Omental fat pad (tissue), 4 donors: ENCODE measurements around the gene CALML6. TPM values are rescaled to one million over a fixed set of nuclear protein-coding genes. Genes with fewer than 3 reads are reported as not detected.
A peak's percentile ranks its signal among the peaks of the same experiment; 100 is the strongest.

Experiments
- ATAC-seq: fragments of 150-250 bp; one replicate; pipeline ENCODE4 v1.9.1; 2016; ENCODE audit warnings: mild to moderate bottlenecking, moderate library complexity; ENCODE audit not compliant: low FRiP score
- DNase-seq: peaks from one replicate; pipeline ENCODE4 v3.0.0-alpha.2; 2019; ENCODE audit warnings: low spot score
- CTCF ChIP-seq, 3 donors: fragments of 450-650 bp; IDR thresholded peaks; one replicate each; pipeline ENCODE4 v1.5.1; 2016 to 2017; ENCODE audit warnings: antibody characterized with exemption in 3 of 3, mild to moderate bottlenecking in 3 of 3, moderate library complexity in 2 of 3
- total RNA-seq, 4 donors: library from RNA; depleted of rRNA; stranded (reverse); fragments of >200 nt; gene quantifications; one replicate each; pipeline ENCODE4 v1.1.0, GENCODE V29; 2016

Gene CALML6
- total RNA-seq, 4 donors from 2014 or later, result not detected

DNA sequence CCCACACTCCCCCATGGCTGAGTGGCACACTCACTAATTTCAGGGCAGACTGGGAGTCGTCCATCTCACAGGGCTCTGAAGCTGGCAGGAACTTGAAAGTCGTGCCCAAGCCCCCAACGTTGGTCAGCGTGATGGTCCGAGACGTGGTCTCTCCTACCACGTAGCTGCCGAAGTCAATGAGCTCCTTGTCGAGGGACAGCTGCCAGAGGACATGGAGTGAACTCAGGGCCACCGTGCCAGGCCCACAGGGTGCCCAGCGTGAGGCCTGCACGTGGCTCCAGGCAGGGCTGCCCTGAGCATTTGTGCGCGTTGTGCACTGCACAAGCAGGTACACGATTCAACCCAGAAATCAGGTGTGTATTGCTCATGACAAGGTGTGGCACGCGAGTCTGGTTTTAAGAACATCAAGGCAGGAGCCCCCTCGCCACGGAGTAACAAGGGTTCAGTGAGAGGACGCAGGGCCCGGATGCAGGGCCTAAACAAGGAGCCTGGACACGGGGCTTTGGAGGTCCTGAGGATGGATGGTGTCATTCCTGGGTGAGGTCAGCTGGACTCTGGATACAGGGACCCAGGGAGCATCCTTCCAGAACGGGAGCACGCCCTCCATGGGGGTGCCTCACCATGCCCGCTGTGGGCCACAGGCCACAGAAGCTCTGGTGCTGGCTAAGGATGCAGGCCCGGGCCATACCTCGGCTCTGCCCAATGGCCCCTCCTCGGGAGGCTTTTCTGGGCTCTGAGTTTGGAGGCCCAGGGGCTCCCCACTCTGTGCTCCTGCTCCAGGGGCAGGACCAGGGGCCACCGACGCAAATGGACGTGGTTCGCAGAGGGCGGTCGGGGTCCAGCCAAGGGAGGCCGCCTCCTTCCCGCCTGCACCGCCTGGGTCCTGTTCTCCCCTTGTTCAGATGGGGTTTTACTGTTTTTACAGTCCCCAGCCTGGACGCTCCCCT is 41.8 kb downstream of the CALML6 start:
- ATAC-seq (no peak), DNase-seq (no peak)
- TF ChIP-seq CTCF (IDR thresholded peaks at IDR 0.05), result no peak

DNA sequence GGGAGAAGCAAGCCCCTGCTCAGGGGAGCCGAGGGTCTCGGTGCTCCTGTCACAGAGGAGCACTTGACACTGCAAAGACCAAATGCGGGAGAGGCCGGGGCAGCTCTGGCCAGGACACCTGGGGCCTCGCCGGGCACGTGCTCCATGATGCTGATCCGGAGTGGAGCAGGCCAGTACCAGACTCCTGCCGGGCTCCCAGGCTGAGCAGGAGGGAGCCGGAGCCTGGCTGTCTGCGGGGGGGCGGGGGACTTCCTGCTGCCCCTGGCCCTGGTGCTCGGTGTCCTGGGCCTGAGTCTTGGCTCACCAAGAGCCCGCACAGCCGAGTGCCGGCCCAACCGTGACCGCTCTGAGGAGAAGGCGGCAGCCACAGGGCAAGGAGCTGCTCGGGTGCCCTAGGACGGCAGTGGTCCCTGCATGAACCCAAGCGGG is 42.5 kb downstream of the CALML6 start:
- ATAC-seq (no peak), DNase-seq (no peak)
- TF ChIP-seq CTCF (IDR thresholded peaks at IDR 0.05), result no peak

GRCh38 chr1:1958071-1958541 is 43.0 kb downstream of the CALML6 start:
- ATAC-seq, result no peak
- no peak for DNase-seq

GRCh38 chr1:1959459-1959839 is 44.4 kb downstream of the CALML6 start:
- ATAC-seq (no peak), DNase-seq (no peak)
- TF ChIP-seq CTCF (IDR thresholded peaks at IDR 0.05), result no peak

More at GRCh38 chr1:1958071-1958541, 43.0 kb downstream of the CALML6 start:
- no peak for TF ChIP-seq CTCF (IDR thresholded peaks at IDR 0.05)

DNA sequence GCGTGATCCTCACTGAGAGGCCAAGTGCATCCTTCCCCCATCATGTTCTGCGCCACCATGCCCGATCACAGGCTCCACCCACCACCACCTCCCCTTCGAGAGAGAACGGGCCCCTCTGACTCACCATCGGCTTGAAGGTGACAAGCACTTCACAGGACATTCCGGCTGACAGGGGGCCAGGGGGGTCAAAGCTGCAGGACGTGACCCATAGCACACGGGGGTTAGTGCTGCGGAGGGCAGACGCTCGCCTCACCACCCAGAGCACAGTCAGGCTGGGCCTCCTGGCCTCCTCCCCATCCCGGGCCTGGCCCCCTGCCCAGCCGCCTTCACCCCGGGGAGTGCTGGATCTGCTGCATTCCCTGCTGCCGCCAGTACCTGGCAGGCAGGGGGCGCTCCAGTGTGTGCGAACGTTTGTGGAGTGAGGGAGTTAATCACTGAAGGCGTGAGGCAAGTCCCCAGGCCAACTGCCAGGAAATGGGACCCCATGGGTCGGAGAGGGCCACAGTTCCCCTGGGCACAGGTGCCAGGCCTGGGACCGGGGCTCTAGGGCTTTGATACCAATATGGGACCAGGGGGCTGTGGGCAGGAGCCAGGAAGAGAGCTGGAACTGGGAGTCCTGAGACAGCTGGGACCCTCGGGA is 44.9 kb downstream of the CALML6 start:
- DNase-seq, result peak; percentile 63
- ATAC-seq, result peak; percentile 78
- peak in 1 of 3 donors; percentile 16 for TF ChIP-seq CTCF (IDR thresholded peaks at IDR 0.05)

DNA sequence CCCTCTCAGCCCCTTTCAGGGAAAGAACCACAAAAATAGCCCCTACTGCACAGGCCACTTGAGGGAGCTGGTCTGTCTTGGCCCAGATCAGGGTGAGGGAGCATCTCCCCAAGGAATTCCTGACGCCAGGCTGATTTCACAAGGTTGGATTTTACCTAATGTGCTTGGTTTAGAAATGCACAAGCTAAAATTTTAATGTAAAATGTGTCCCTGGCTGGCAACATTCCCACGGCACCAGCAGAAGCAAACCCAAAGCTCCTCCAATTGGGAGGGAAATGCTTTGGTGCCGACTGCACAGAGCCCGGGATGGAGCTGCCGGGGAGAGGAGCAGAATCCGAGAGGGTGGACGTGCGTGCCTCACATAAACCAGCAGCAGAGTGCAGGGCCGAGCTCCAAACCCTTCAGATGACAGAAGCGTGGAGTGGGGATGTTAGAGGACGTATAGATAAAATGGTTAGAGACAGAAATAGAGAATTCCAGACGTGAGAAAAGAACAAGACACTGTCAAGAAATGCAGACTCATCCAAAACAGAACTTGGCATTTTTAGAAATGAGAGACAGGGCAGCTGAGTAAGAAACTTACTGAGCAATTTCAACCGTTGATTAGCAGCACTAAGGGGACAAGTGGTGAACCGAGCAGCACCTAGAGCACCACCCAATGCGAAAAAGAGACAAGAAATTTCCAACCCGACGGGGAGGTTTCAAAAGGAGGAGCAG is 45.6 kb downstream of the CALML6 start:
- TF ChIP-seq CTCF (IDR thresholded peaks at IDR 0.05), result no peak
- ATAC-seq (peak; percentile 62), DNase-seq (no peak)
